ENCODE measurements around the gene FNBP1. TPM values are rescaled to one million over a fixed set of nuclear protein-coding genes. Genes with fewer than 3 reads are reported as not detected.
A peak's percentile ranks its signal among the peaks of the same experiment; 100 is the strongest.

The FNBP1 gene
- total RNA-seq, 3 donors from 2014 or later, result 156 to 174 (median 163) TPM

- H3K4me1 Mint-ChIP-seq (ENCODE audit: low read depth), result peaks cover 28% of the 10 kb centered on the region
- ATAC-seq (peak; percentile 7 to 9), DNase-seq (no peak)
- no peaks in the 10 kb centered on the region for H3K9me3 Mint-ChIP-seq
- H3K4me3 Mint-ChIP-seq, result peak overlapping the region; percentile 93
- no peaks in the 10 kb centered on the region for H3K27me3 Mint-ChIP-seq (ENCODE audit: low read depth)
- H3K36me3 Mint-ChIP-seq (ENCODE audit: insufficient read depth), result peaks cover 6% of the 10 kb centered on the region
Measured at GRCh38 chr9:130054325-130054786, 11.4 kb upstream of the FNBP1 start.

GRCh38 chr9:130053504-130054324 lies 10.7 kb upstream of the FNBP1 start, which contains the start of gene GPR107:
Gene GPR107, plus strand, starts transcription at chr9:130053906. Its CDS starts 27 bp downstream, at chr9:130053933.
- peak within 1 kb of the TSS; percentile 93 for H3K4me3 Mint-ChIP-seq
- peaks cover 27% of the 10 kb centered on the region for H3K4me1 Mint-ChIP-seq (ENCODE audit: low read depth)
- peaks cover 4% of the 10 kb centered on the region for H3K36me3 Mint-ChIP-seq (ENCODE audit: insufficient read depth)
- ATAC-seq (peak; percentile 95), DNase-seq (peak; percentile 71)
- no peaks in the 10 kb centered on the region for H3K9me3 Mint-ChIP-seq
- no peaks in the 10 kb centered on the region for H3K27me3 Mint-ChIP-seq (ENCODE audit: low read depth)

DNA sequence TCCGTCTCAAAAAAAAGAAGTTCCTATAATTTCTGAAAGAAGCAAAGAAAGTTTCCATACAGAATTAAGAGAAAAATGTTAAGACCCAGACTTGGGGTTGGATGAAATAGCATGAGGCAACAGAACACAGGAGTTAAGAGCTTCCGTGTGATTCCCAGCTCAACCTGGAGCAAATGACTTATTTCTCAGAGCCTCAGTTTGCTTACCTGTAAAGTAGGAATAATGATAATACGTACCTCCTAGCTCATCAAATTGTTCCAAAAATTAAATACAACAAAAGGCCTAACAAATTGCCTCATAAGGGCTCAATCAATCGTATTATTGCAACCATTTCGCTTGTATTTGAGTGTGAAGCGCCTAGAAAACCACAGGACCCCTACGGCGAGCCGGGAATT lies 10.1 kb upstream of the FNBP1 start:
- peaks cover 1% of the 10 kb centered on the region for H3K36me3 Mint-ChIP-seq (ENCODE audit: insufficient read depth)
- no peak for DNase-seq
- peak overlapping the region; percentile 93 for H3K4me3 Mint-ChIP-seq
- H3K9me3 Mint-ChIP-seq, result no peaks in the 10 kb centered on the region
- H3K4me1 Mint-ChIP-seq (ENCODE audit: low read depth), result peaks cover 25% of the 10 kb centered on the region
- no peak for ATAC-seq
- H3K27me3 Mint-ChIP-seq (ENCODE audit: low read depth), result no peaks in the 10 kb centered on the region

DNA sequence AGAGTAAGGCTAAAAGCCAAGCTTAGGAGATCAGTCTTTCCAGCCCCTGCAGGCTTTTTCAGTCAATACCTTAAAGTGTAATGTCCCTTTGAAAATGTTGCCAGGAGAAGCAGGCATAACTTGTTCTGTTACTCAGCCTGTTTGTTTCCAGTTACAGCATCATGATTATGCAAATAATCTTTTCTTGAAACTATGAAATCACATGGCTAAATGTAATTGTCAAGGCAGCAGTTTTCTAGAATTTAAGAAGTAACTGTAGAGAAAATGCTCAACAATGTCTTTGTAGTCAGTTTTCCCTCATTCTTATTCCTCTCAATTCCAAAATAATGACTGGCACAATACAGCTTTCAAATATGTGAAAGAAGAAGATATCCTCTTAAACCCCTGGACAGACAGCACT lies 8.9 kb upstream of the FNBP1 start:
- Mint-ChIP-seq H3K4me1 (ENCODE audit: low read depth) (peaks cover 23% of the 10 kb centered on the region), H3K27me3 (ENCODE audit: low read depth) (no peaks in the 10 kb centered on the region), H3K36me3 (ENCODE audit: insufficient read depth) (no peaks in the 10 kb centered on the region), H3K9me3 (no peaks in the 10 kb centered on the region), H3K4me3 (peak overlapping the region; percentile 47)
- DNase-seq (no peak), ATAC-seq (no peak)

DNA sequence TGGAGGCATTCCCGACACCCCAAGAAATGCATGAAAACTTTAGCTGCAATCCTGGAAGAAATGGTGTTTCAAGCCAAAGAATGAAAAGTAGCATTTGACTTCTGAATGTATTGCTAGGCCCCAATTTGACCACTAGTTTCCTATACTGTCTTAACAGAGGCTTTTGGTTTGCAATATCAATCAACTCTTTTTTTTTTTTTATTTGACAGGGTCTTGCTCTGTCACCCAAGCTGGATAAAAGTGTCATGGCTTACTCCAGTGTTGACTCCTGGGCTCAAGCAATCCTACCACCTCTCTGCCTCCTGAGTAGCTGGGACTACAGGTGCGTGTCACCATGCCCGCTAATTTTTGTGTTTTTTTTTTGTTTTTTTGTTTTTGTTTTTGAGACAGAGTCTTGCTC lies 7.5 kb upstream of the FNBP1 start:
- Mint-ChIP-seq H3K4me1 (ENCODE audit: low read depth) (peaks cover 31% of the 10 kb centered on the region), H3K36me3 (ENCODE audit: insufficient read depth) (no peaks in the 10 kb centered on the region), H3K27me3 (ENCODE audit: low read depth) (no peaks in the 10 kb centered on the region), H3K4me3 (no peak overlapping the region), H3K9me3 (no peaks in the 10 kb centered on the region)
- ATAC-seq (no peak), DNase-seq (no peak)

GRCh38 chr9:130049431-130050210 lies 6.6 kb upstream of the FNBP1 start:
- Mint-ChIP-seq H3K27me3 (ENCODE audit: low read depth) (no peaks in the 10 kb centered on the region), H3K9me3 (no peaks in the 10 kb centered on the region), H3K4me3 (no peak overlapping the region), H3K36me3 (ENCODE audit: insufficient read depth) (no peaks in the 10 kb centered on the region), H3K4me1 (ENCODE audit: low read depth) (peaks cover 32% of the 10 kb centered on the region)
- no peak for DNase-seq
- ATAC-seq, result no peak

GRCh38 chr9:130045725-130046450 lies 2.9 kb upstream of the FNBP1 start:
- Mint-ChIP-seq H3K9me3 (no peaks in the 10 kb centered on the region), H3K4me1 (ENCODE audit: low read depth) (peaks cover 38% of the 10 kb centered on the region), H3K27me3 (ENCODE audit: low read depth) (no peaks in the 10 kb centered on the region), H3K36me3 (ENCODE audit: insufficient read depth) (peaks cover 6% of the 10 kb centered on the region), H3K4me3 (peak overlapping the region; percentile 50)
- no peak for DNase-seq
- no peak for ATAC-seq

DNA sequence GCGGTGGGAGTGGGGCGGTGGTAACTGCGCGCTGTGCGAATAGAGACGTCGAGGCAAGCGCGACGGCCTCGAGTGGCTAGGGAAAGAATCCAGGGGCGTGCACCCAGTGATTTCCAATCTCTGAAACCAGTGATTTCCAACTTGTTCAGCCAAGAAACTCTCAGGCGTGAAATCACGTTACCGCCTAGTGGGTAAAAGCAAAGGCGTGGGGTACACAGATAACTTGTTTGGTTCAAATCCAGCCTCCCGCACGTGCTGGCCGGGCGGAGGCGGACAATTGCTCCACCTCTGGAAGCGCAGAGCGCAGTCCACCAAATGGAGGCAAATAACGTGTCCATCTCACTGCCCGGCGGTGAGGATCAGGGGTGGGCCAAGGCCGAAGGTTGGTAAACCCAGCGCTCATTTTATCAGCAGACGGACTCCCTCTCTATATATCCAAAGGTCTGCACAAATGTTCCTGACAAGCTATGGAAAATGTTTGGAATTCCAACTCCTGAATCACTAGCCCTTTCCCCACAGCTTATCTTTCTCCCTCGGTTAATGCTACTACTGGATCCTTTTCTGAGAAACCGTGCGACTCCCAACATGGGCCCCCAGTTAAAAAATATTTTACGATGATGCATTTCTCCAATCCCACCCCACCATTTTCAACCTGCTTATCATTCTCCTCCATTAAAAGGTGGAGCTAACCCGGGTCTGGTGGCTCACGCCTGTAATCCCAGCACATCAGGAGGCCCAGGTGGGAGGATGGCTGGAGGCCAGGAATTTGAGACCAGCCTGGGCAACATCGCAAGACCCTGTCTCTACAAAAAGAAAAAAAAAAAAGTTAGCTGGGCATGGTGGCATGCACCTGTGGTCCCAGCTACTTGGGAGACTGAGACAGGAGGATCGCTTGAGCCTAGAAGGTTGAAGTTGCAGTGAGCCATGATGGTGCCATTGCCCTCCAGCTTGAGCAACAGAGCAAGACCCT lies 950 bp upstream of the FNBP1 start:
- Mint-ChIP-seq H3K4me1 (ENCODE audit: low read depth) (peaks cover 45% of the 10 kb centered on the region), H3K9me3 (no peaks in the 10 kb centered on the region)

GRCh38 chr9:130042406-130042884 lies 544 bp downstream of the FNBP1 start:
- Mint-ChIP-seq H3K4me1 (ENCODE audit: low read depth) (peaks cover 56% of the 10 kb centered on the region), H3K27me3 (ENCODE audit: low read depth) (no peaks in the 10 kb centered on the region), H3K4me3 (peak overlapping the region; percentile 97), H3K9me3 (no peaks in the 10 kb centered on the region), H3K36me3 (ENCODE audit: insufficient read depth) (peaks cover 6% of the 10 kb centered on the region)
- DNase-seq, result no peak
- peak; percentile 15 to 33 for ATAC-seq

More for the DNA sequence above, 950 bp upstream of the FNBP1 start:
- ATAC-seq (no peak), DNase-seq (no peak)
- Mint-ChIP-seq H3K36me3 (ENCODE audit: insufficient read depth) (peaks cover 6% of the 10 kb centered on the region), H3K27me3 (ENCODE audit: low read depth) (no peaks in the 10 kb centered on the region), H3K4me3 (peak overlapping the region; percentile 92)

DNA sequence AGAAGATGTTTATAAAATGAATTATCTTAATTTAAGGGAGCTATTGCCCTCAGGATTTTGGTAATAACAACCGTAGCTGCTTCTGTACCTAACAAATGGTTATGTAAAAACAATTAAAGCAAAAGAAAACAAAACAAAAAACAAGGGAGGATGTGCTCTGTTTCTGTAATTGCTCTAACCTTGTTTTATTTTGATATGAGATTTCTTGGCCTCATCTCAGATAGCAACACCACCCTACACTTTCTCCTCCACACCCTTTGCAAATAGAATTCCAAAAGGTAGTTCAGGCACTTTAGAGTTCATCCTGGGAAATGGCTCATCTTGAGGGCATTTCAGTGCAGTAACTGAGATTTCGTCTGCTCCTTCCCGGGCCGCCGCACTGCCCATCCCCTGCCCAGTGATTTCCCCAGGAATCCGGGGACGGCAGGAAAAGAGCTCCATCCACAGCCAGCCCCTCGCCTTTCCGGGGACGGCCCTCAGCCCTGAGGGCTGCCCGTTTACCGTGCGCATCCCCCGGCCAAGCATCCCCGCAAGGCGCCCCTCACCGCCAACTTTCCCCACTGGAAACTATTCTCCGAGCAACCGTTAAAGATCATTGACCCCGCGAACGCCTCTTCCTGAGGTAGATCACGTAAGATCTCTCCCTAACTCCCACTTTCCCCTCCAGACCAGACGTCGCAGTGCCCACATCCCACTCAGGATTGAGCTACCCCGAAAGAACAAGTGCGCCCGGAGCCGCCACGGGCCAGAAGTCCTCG lies 1.2 kb downstream of the FNBP1 start:
- Mint-ChIP-seq H3K4me1 (ENCODE audit: low read depth) (peaks cover 62% of the 10 kb centered on the region), H3K27me3 (ENCODE audit: low read depth) (no peaks in the 10 kb centered on the region), H3K4me3 (peak overlapping the region; percentile 97), H3K9me3 (no peaks in the 10 kb centered on the region), H3K36me3 (ENCODE audit: insufficient read depth) (peaks cover 6% of the 10 kb centered on the region)
- no peak for DNase-seq
- no peak for ATAC-seq

GRCh38 chr9:130040984-130041647 lies 1.9 kb downstream of the FNBP1 start:
- no peak for DNase-seq
- Mint-ChIP-seq H3K36me3 (ENCODE audit: insufficient read depth) (peaks cover 10% of the 10 kb centered on the region), H3K4me3 (peak overlapping the region; percentile 97), H3K4me1 (ENCODE audit: low read depth) (peaks cover 67% of the 10 kb centered on the region), H3K27me3 (ENCODE audit: low read depth) (no peaks in the 10 kb centered on the region), H3K9me3 (no peaks in the 10 kb centered on the region)
- ATAC-seq, result no peak

GRCh38 chr9:130039528-130040147 lies 3.4 kb downstream of the FNBP1 start:
- ATAC-seq, result no peak
- peaks cover 15% of the 10 kb centered on the region for H3K36me3 Mint-ChIP-seq (ENCODE audit: insufficient read depth)
- peak overlapping the region; percentile 97 for H3K4me3 Mint-ChIP-seq
- peaks cover 69% of the 10 kb centered on the region for H3K4me1 Mint-ChIP-seq (ENCODE audit: low read depth)
- DNase-seq, result no peak
- H3K9me3 Mint-ChIP-seq, result no peaks in the 10 kb centered on the region
- no peaks in the 10 kb centered on the region for H3K27me3 Mint-ChIP-seq (ENCODE audit: low read depth)
